Right forelimb (tissue), 1 donor: Measurements from ENCODE around the gene TSNAX.

Experiments used
- DNase-seq: peaks from one replicate; pipeline ENCODE4 v3.0.0-alpha.2; 2018

Gene TSNAX

DNA sequence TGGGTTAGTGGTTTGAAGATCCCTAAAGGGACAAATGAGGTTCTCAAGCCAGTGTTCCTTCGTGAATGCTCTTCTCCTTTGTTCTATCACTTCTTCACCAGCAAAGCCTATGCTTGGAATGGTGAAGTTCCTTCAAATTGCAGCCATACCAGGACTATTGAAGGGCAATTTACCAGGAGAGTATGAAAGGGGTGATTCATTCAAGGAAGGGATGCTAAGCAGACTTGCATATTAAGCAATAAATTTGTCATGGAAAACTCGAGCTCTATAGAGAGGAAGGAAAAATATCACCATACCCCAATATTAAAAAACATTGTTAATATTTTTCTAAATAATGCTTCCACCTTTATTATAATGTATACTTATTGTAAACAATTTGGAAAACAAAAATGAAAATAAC, 9.3 kb upstream of the TSNAX start:
- no peak for DNase-seq

GRCh38 chr1:231522038-231522437, 6.4 kb upstream of the TSNAX start:
- no peak for DNase-seq

DNA sequence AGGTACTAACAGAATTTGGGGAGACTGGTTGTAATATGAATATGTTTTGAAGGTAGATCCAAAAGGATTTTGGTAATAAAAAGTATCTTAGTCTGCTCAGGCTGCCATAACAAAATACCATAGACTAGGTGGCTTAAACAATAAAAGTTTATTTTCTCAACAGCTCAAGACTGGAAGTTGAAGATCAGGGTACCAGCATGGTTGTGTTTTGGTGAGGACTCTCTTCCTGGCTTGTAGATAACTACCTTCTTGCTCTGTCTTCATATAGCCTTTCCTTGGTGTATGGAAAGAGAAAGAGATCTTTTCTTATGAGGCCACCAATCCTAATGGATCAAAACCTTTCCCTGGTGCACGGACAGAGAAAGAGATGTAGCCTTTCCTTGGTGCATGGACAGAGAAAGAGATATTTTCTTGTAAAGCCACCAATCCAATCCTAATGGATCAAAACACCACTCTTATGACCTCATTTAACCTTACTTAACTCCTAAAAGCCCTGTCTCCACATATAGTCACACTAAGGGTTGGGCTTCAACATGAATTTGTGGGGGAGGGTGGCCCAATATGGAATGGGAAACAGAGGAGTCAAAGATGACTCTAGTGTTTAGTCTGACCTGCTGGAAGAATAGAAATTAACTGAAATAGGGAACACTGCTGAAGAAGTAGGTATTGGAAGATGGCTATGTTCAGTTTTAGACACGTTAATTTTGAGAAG, 5.4 kb upstream of the TSNAX start:
- no peak for DNase-seq

- no peak for DNase-seq
These were observed 4.7 kb upstream of the TSNAX start for GRCh38 chr1:231523816-231524215.

DNA sequence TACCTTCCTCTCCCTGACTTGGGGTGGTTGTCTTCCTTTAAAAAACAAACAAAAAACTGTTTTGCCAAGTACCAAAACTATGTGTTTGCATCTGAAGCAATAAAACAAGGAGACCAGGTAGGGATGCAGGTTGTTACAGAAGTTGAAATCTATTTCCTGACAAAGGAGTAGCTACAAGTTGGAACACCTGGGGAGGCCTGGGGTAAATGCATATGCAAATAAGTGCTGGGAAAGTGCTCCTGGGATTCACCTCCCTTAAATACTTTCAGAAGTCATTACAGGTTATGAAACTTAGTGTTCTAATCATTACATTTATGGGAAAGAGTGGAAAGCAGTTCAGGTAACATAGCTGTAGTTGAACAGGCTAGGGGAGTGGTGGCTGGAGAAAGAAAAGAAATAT, 1.9 kb upstream of the TSNAX start:
- DNase-seq, result no peak

- no peak for DNase-seq
These were observed 790 bp upstream of the TSNAX start for GRCh38 chr1:231527586-231528171.

GRCh38 chr1:231533240-231533639, 4.8 kb downstream of the TSNAX start:
- DNase-seq, result no peak

DNA sequence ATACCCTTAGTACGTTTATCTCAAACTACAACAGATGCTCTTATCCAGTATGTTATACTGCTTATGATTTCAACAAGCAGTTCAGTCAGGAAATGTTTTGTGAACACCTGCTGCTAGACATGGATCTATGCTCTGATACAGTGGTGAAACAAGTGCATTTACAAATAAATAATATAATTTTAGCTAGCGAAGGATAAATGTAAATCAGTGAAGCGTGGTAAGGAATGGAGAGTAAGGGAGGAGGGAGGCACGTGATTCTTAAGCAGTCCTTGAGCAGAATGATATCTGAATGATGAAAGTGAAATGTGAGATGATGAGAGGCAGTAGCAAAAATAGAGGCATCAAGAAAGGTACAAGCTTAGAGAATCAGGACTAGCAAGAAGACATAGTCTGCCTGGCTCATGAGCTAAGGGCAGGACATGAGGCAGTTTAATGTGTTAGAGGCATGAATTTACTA, 6.3 kb downstream of the TSNAX start:
- no peak for DNase-seq

DNA sequence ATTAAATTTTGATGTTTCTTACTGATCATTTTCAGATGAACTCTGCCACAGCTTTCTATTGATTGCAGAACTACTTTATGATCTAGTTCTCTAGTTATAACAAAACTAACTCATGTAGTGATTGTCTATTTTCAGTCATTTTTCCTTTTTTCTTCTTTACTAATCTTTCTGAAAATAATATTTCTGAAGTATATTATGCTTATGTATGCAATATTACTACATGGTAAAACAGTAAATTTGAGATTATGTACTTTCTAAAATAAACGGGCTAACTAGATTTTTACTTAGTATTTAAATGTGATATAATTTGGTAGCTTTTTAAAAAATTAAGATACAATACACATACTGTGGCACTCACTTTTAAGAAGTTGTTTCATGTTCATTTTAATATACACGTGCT, 7.6 kb downstream of the TSNAX start:
- DNase-seq, result no peak

- no peak for DNase-seq
These were observed 12.4 kb downstream of the TSNAX start for GRCh38 chr1:231540847-231541246.

- no peak for DNase-seq
These were observed 13.4 kb downstream of the TSNAX start for GRCh38 chr1:231541842-231542241.

- DNase-seq, result no peak
These were observed 16.6 kb downstream of the TSNAX start for GRCh38 chr1:231544943-231545592.

GRCh38 chr1:231546693-231547092, 18.2 kb downstream of the TSNAX start:
- DNase-seq, result no peak

- no peak for DNase-seq
These were observed 21.4 kb downstream of the TSNAX start for GRCh38 chr1:231549733-231550447.

GRCh38 chr1:231550448-231550781, 21.9 kb downstream of the TSNAX start:
- DNase-seq, result no peak

DNA sequence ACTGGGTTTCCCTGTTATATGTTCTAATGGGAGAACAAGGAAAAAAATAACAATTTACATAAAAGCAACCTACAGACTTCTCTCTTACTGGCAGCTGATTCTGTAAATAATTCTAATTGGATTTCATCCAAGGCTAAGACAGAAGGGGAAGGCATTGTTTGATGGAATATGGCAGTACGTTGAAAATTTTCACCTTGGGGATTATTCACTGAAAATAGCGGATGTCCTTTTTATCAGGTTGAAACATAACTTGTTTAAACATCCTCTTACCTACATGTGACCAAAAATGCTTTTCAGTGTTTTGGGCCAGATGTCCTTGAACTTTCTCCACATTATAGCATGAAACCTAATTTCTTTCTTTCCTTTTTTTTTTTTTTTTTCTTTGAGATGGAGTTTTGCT, 24.9 kb downstream of the TSNAX start:
- DNase-seq, result no peak

GRCh38 chr1:231554969-231555368, 26.5 kb downstream of the TSNAX start:
- no peak for DNase-seq

GRCh38 chr1:231557411-231557810, 28.9 kb downstream of the TSNAX start:
- no peak for DNase-seq

GRCh38 chr1:231557898-231558707, 29.6 kb downstream of the TSNAX start:
- DNase-seq, result no peak

DNA sequence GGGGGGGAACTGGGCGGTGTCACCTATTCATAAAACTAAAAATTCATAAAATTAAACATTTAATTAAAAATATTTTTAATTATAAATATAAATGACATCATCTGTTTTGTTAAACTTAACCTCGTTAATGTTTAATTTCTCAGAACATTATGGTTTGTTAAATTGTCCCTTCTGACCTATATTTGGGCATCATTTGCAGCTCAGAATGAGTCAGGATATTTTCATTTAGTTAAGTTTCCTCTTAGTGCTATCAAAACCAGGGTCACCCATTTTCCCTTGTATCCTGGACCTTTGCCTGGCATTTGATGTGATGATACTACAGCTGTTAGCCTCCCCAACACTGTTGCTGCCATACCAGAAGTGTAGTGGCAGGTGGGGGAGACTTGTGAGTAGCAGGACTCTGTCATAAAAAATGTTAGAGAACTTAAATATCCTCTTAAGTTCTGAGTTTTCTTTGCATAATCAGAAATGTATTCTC, 30.3 kb downstream of the TSNAX start:
- DNase-seq, result no peak

DNA sequence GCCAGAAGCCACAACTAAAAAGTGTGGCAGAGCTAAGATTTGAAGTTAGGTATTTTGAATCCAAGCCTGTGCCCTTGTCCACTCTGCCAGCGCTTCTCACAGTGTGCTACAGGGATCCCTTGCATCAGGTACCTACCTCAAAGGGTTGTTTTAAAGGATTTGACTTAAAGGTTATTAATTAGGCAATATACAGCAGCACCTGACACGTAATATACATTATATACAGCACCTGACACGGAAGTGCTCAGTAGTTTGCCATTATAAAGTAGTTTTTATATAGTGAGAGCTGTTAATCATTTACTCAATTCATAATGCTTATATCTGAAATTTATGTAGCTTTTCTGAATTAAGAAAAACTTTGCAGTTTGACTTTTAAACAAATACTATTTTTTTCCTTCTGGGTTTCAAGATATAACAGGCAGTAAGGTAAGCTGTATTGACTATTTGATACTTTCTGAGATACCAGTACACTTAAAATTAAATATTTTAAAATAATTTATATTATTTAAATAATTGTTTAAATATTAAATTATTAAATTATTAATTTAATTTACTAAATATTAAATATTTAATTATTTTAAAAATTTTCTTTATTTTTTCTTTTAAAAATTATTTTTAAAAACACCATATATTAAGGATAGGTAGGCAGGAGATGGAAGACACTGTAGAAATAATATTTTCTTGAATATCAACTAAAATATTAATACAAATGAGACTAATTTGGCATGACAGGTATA, 33.3 kb downstream of the TSNAX start:
- no peak for DNase-seq

GRCh38 chr1:231563247-231563646, 34.8 kb downstream of the TSNAX start:
- DNase-seq, result no peak
